ENCODE results near the gene GP5.

- TF ChIP-seq CTCF (IDR thresholded peaks at IDR 0.05; ENCODE audit: borderline replicate concordance, extremely low read depth, low read length, poor library complexity, severe bottlenecking) (no peak), EZH2 (IDR thresholded peaks at IDR 0.05; ENCODE audit: borderline replicate concordance, low read depth, low read length, severe bottlenecking) (no peak)
Observed at GRCh38 chr3:194374935-194375334, 24.1 kb downstream of the GP5 start.
